Smooth muscle cell (in vitro differentiated cells): ENCODE data around the gene KDM4B. TPM values are rescaled to one million over a fixed set of nuclear protein-coding genes. Genes with fewer than 3 reads are reported as not detected.
A peak's percentile ranks its signal among the peaks of the same experiment; 100 is the strongest.

Experiments used
- DNase-seq: peaks from one replicate; lab custom pipeline; 2025; ENCODE audit not compliant: unreplicated experiment; lab: John Stamatoyannopoulos, UW
- H2AFZ ChIP-seq: fragments of 200-600 bp; sonication (generic); 2 replicates; pipeline ENCODE4 v1.6.0; 2016; ENCODE audit warnings: antibody characterized with exemption, low read depth, mild to moderate bottlenecking
- H3F3A ChIP-seq: fragments of 200-600 bp; sonication (generic); 2 replicates; pipeline ENCODE4 v1.6.0; 2017; ENCODE audit warnings: antibody characterized with exemption, low read depth
- H3K27ac ChIP-seq: fragments of 200-600 bp; sonication (generic); 2 replicates; pipeline ENCODE4 v1.5.1; 2016; ENCODE audit warnings: low read depth, mild to moderate bottlenecking
- H3K27me3 ChIP-seq: fragments of 200-600 bp; sonication (generic); 2 replicates; pipeline ENCODE4 v1.6.1; 2016; ENCODE audit warnings: low read depth, mild to moderate bottlenecking
- H3K36me3 ChIP-seq: fragments of 200-600 bp; sonication (generic); 2 replicates; pipeline ENCODE4 v1.5.1; 2016; ENCODE audit warnings: low read depth
- H3K4me1 ChIP-seq: fragments of 200-600 bp; sonication (generic); 2 replicates; pipeline ENCODE4 v1.5.1; 2016; ENCODE audit warnings: low read depth
- H3K4me2 ChIP-seq: fragments of 200-600 bp; sonication (generic); 2 replicates; pipeline ENCODE4 v1.6.0; 2016; ENCODE audit warnings: mild to moderate bottlenecking
- H3K4me3 ChIP-seq: fragments of 200-600 bp; sonication (generic); 2 replicates; pipeline ENCODE4 v1.5.1; 2016; ENCODE audit warnings: mild to moderate bottlenecking
- H3K79me2 ChIP-seq: fragments of 200-600 bp; sonication (generic); 2 replicates; pipeline ENCODE4 v1.6.0; 2016; ENCODE audit warnings: low read depth, mild to moderate bottlenecking
- H3K9ac ChIP-seq: fragments of 200-600 bp; sonication (generic); 2 replicates; pipeline ENCODE4 v1.6.0; 2016; ENCODE audit warnings: low read depth
- H3K9me3 ChIP-seq: fragments of 200-600 bp; sonication (generic); replicated peaks from 2 replicates; pipeline ENCODE4 v1.5.1; 2016; ENCODE audit warnings: low read depth
- H4K20me1 ChIP-seq: fragments of 200-600 bp; sonication (generic); 2 replicates; pipeline ENCODE4 v1.6.0; 2016; ENCODE audit warnings: low read depth
- CTCF ChIP-seq: fragments of 200-600 bp; sonication (generic); IDR thresholded peaks from 2 replicates; pipeline ENCODE4 v1.5.1; 2017; ENCODE audit warnings: borderline replicate concordance, mild to moderate bottlenecking, antibody characterized with exemption; ENCODE audit not compliant: insufficient read depth, poor library complexity, severe bottlenecking
- WGBS: methylation state at CpG from one replicate; pipeline ENCODE4 v1.1.7; 2016; ENCODE audit warnings: low lambda C conversion rate; 5-methylcytosine and 5-hydroxymethylcytosine counted together
- polyA plus RNA-seq: library from polyadenylated mRNA; unstranded; fragments of >200 nt; fragmentation: Nextera tagmentation; extraction: Ambion mirVana; gene quantifications from 2 replicates; pipeline ENCODE4 v1.2.1, GENCODE V29; 2016
- total RNA-seq: library from RNA; depleted of rRNA; stranded (reverse); fragments of >200 nt; gene quantifications from 2 replicates; pipeline ENCODE4 v1.2.3, GENCODE V29; 2014

The KDM4B gene
- total and polyA plus RNA-seq, 2 experiments from 2014 or later: 27.9 to 32.3 TPM

GRCh38 chr19:5030136-5030820 lies 61.4 kb downstream of the KDM4B start:
- H2AFZ ChIP-seq: no peak overlapping the region
- no peak overlapping the region for H3K9ac ChIP-seq
- H3K79me2 ChIP-seq: peaks cover 90% of the 10 kb centered on the region
- H3K27ac ChIP-seq: no peak overlapping the region
- H3K27me3 ChIP-seq: no peaks in the 10 kb centered on the region
- no peaks in the 10 kb centered on the region for H3F3A ChIP-seq
- H3K36me3 ChIP-seq: no peaks in the 10 kb centered on the region
- no peaks in the 10 kb centered on the region for H3K4me1 ChIP-seq
- no peak overlapping the region for H3K4me2 ChIP-seq
- H3K9me3 ChIP-seq: no peaks in the 10 kb centered on the region
- peaks cover 100% of the 10 kb centered on the region for H4K20me1 ChIP-seq
- WGBS: 92% methylated on average over 11 of the region's 15 CpGs
- TF ChIP-seq CTCF: no peak
- no peak overlapping the region for H3K4me3 ChIP-seq
- no peak for DNase-seq

- no peak overlapping the region for H2AFZ ChIP-seq
- DNase-seq: no peak
- H3K4me1 ChIP-seq: no peaks in the 10 kb centered on the region
- no peak overlapping the region for H3K4me2 ChIP-seq
- H4K20me1 ChIP-seq: peaks cover 100% of the 10 kb centered on the region
- no peaks in the 10 kb centered on the region for H3K27me3 ChIP-seq
- H3K36me3 ChIP-seq: no peaks in the 10 kb centered on the region
- H3K9ac ChIP-seq: no peak overlapping the region
- H3K9me3 ChIP-seq: no peaks in the 10 kb centered on the region
- WGBS: 95% methylated on average over 8 of the region's 13 CpGs
- H3K27ac ChIP-seq: no peak overlapping the region
- no peak for TF ChIP-seq CTCF
- H3F3A ChIP-seq: no peaks in the 10 kb centered on the region
- H3K4me3 ChIP-seq: no peak overlapping the region
- peaks cover 88% of the 10 kb centered on the region for H3K79me2 ChIP-seq
Measured at GRCh38 chr19:5030822-5031221, 61.9 kb downstream of the KDM4B start.

GRCh38 chr19:5031231-5032100 lies 62.6 kb downstream of the KDM4B start:
- Histone ChIP-seq H3K4me2 (no peak overlapping the region), H2AFZ (no peak overlapping the region), H3K9ac (no peak overlapping the region), H3K9me3 (no peaks in the 10 kb centered on the region), H3K27me3 (no peaks in the 10 kb centered on the region), H4K20me1 (peaks cover 100% of the 10 kb centered on the region), H3K4me3 (no peak overlapping the region), H3K36me3 (no peaks in the 10 kb centered on the region), H3K79me2 (peaks cover 81% of the 10 kb centered on the region), H3K27ac (peak overlapping the region; percentile 44), H3K4me1 (peaks cover 1% of the 10 kb centered on the region), H3F3A (no peaks in the 10 kb centered on the region)
- peak; percentile 95 for TF ChIP-seq CTCF
- WGBS: 46% methylated on average over 24 of the region's 29 CpGs
- DNase-seq: peak; percentile 74
